HepG2 (cell line): ENCODE measurements around the gene UNC5A. TPM values are rescaled to one million over a fixed set of nuclear protein-coding genes. Genes with fewer than 3 reads are reported as not detected.

Experiments used
- ATAC-seq: fragments of 200-7000 bp; cut with Tn5 transposase; 3 replicates; pipeline ENCODE4 v1.9.1; 2020; ENCODE audit warnings: mild to moderate bottlenecking, moderate library complexity
- BruUV-seq: library from RNA; stranded (reverse); fragments of 400-500 nt; replicated peaks from 2 replicates; lab custom pipeline; 2021; lab: Mats Ljungman, UMichigan
- CTCF ChIA-PET: fragments of 300-600 bp; formaldehyde crosslinking; extraction: SDS; loops from one replicate; lab custom pipeline; 2021; ENCODE audit warnings: low total read pairs, inconsistent platforms, low intra/inter-chr PET ratio; lab: Yijun Ruan, JAX
- POLR2A ChIA-PET: fragments of 350-600 bp; sonication (Branson Sonifier 250); formaldehyde crosslinking; loops from one replicate; lab custom pipeline; 2020; ENCODE audit warnings: antibody characterized with exemption, inconsistent platforms; lab: Yijun Ruan, JAX
- DNase-seq: peaks from one replicate; pipeline ENCODE4 v3.0.0-alpha.2; 2015; ENCODE audit warnings: low spot score
- FAIRE-seq: peaks from 3 replicates; lab custom pipeline; 2011; peaks lifted over from hg19 to GRCh38; lab: Jason Lieb, UNC
- H2AFZ ChIP-seq: one replicate; pipeline ENCODE4 v1.6.1; 2011; ENCODE audit warnings: low read length, inconsistent platforms
- H3K27ac ChIP-seq: fragments of 300-600 bp; 3 replicates; pipeline ENCODE4 v1.8.0; 2011; ENCODE audit warnings: mixed run types, mild to moderate bottlenecking, mixed read lengths, low read length, inconsistent platforms; ENCODE audit not compliant: insufficient read depth; ENCODE audit errors: extremely low read length
- H3K27me3 ChIP-seq, 2 experiments: fragments of 200-600 bp in 1 of 2; 2 replicates in 1 of 2; 3 replicates in 1 of 2; pipeline versions ENCODE4 v1.6.0 to v1.8.0; 2011; ENCODE audit warnings: low read length in 2 of 2, mild to moderate bottlenecking in 2 of 2, moderate library complexity in 2 of 2, inconsistent platforms in 1 of 2; ENCODE audit not compliant: insufficient read depth in 2 of 2, control insufficient read depth in 1 of 2
- H3K36me3 ChIP-seq, 2 experiments: fragments of 200-600 bp in 1 of 2; replicated peaks in 1 of 2; 2 replicates in 1 of 2; 3 replicates in 1 of 2; pipeline versions ENCODE4 v1.5.1 to v1.8.0; 2011; ENCODE audit warnings: low read length in 2 of 2, inconsistent platforms in 1 of 2; ENCODE audit not compliant: insufficient read depth in 2 of 2, control insufficient read depth in 1 of 2
- H3K4me1 ChIP-seq: 2 replicates; pipeline ENCODE4 v1.5.1; 2012; ENCODE audit warnings: low read length, inconsistent platforms; ENCODE audit not compliant: insufficient read depth
- H3K4me2 ChIP-seq: 2 replicates; pipeline ENCODE4 v1.6.0; 2011; ENCODE audit warnings: low read depth, low read length, inconsistent platforms
- H3K4me3 ChIP-seq, 3 experiments: fragments of 200-600 bp in 1 of 3; sonication (generic), shearing (Covaris generic) in 1 of 3; replicated peaks in 1 of 3; 2 replicates each; pipeline ENCODE4 v1.5.1; 2011 to 2016; ENCODE audit warnings: low read length in 3 of 3, inconsistent platforms in 2 of 3, low read depth in 2 of 3, mild to moderate bottlenecking in 2 of 3, control low read depth in 1 of 3, mixed read lengths in 1 of 3; ENCODE audit not compliant: insufficient read depth in 1 of 3
- H3K79me2 ChIP-seq: one replicate; pipeline ENCODE4 v1.6.1; 2011; ENCODE audit warnings: low read length, inconsistent platforms; ENCODE audit not compliant: insufficient read depth
- H3K9ac ChIP-seq: 2 replicates; pipeline ENCODE4 v1.6.0; 2011; ENCODE audit warnings: mild to moderate bottlenecking, low read depth, low read length, inconsistent platforms; ENCODE audit not compliant: insufficient read depth
- H3K9me3 ChIP-seq: 2 replicates; pipeline ENCODE4 v1.5.1; 2012; ENCODE audit warnings: mild to moderate bottlenecking, low read length
- H4K20me1 ChIP-seq: 2 replicates; pipeline ENCODE4 v1.6.0; 2011; ENCODE audit warnings: inconsistent platforms, mild to moderate bottlenecking, low read length, moderate library complexity; ENCODE audit not compliant: insufficient read depth
- ASH2L ChIP-seq: fragments of 300-600, 200-600 bp; sonication (generic); IDR thresholded peaks from 2 replicates; pipeline ENCODE4 v1.7.0; 2017; ENCODE audit warnings: low read depth, mild to moderate bottlenecking, moderate library complexity, mixed read lengths, low read length; ENCODE audit not compliant: insufficient read length
- DZIP1 ChIP-seq: sonication (generic); formaldehyde crosslinking; IDR thresholded peaks from 2 replicates; pipeline ENCODE4 v1.5.0; 2020; ENCODE audit warnings: mild to moderate bottlenecking, missing genetic modification reagents
- XRCC5 ChIP-seq: fragments of 200-400 bp; formaldehyde crosslinking; optimal IDR thresholded peaks from 2 replicates; pipeline ENCODE3; 2017; ENCODE audit warnings: mild to moderate bottlenecking, low read length
- whole genome bisulfite sequencing: methylation state at CpG from one replicate; pipeline ENCODE4 v1.1.6; 2017; ENCODE audit warnings: low lambda C conversion rate; 5-methylcytosine and 5-hydroxymethylcytosine counted together
- in situ Hi-C: cut with HindIII; loops from 2 replicates; pipeline ENCODE4 v1.10.0; 2017; ENCODE audit warnings: low pct_unique_long_range_greater_than_20kb; ENCODE audit not compliant: extremely low pct_ligation_motif_present
- intact Hi-C: fragments of 100-400 bp; cut with micrococcal nuclease; formaldehyde crosslinking; loops from one replicate; pipeline ENCODE4 v1.10.0; 2022; ENCODE audit not compliant: unreplicated experiment
- polyA plus RNA-seq, 8 experiments: library from polyadenylated mRNA; depleted of rRNA in 3 of 8; stranded (reverse) in 7 of 8; unstranded in 1 of 8; fragments of >200 nt; fragmentation: Illumina TruSeq in 4 of 8; extraction: Trizol in 4 of 8; gene quantifications; 2 replicates each; pipeline versions ENCODE4 v1.2.1 to v1.2.3, GENCODE V29; 2011 to 2016; ENCODE audit warnings: low read depth in 4 of 8, missing spikeins in 1 of 8, mixed read lengths in 1 of 8; ENCODE audit not compliant: insufficient read depth in 1 of 8
- total RNA-seq, 5 experiments: library from RNA; depleted of rRNA; stranded (reverse); fragments of >200 nt; fragmentation: Illumina TruSeq; extraction: Trizol; gene quantifications; 2 replicates each; pipeline ENCODE4 v1.2.3, GENCODE V29; 2016; ENCODE audit warnings: low read depth in 1 of 5
- TF ChIP-seq, protein P1 (sequence below): sonication (generic); formaldehyde crosslinking; IDR thresholded peaks from 2 replicates; pipeline ENCODE4 v1.5.0; 2020; ENCODE audit warnings: mild to moderate bottlenecking, missing genetic modification reagents

The UNC5A gene
- total and polyA plus RNA-seq, 2 of the 13 experiments (the other 11 are each of a cell fraction or from before 2014, with no cell fraction given): not detected

GRCh38 chr5:176856746-176857145, 46.4 kb downstream of the UNC5A start:
- FAIRE-seq: no peak
- no peak overlapping the region for H3K27ac ChIP-seq
- BruUV-seq: no TSS peak

More at GRCh38 chr5:176856746-176857145, 46.4 kb downstream of the UNC5A start:
- H3K4me3 ChIP-seq: no peak overlapping the region
- WGBS: 6% methylated on average over 4 of the region's 8 CpGs
- DNase-seq (no peak), ATAC-seq (no peak)
- peaks cover 21 to 85% of the 10 kb centered on the region in 2 experiments; a peak in 4 of 5 replicates for H3K27me3 ChIP-seq
- H2AFZ ChIP-seq: no peak overlapping the region
- H3K4me1 ChIP-seq: no peaks in the 10 kb centered on the region
- H4K20me1 ChIP-seq: no peaks in the 10 kb centered on the region
- H3K9me3 ChIP-seq: no peaks in the 10 kb centered on the region
- intact Hi-C loops: no loop called here
- H3K79me2 ChIP-seq: no peaks in the 10 kb centered on the region
- no peak overlapping the region for H3K4me2 ChIP-seq
- no peak for TF ChIP-seq XRCC5
- TF ChIP-seq ASH2L: no peak
- no peak for TF ChIP-seq DZIP1
- TF ChIP-seq, protein P1, sequence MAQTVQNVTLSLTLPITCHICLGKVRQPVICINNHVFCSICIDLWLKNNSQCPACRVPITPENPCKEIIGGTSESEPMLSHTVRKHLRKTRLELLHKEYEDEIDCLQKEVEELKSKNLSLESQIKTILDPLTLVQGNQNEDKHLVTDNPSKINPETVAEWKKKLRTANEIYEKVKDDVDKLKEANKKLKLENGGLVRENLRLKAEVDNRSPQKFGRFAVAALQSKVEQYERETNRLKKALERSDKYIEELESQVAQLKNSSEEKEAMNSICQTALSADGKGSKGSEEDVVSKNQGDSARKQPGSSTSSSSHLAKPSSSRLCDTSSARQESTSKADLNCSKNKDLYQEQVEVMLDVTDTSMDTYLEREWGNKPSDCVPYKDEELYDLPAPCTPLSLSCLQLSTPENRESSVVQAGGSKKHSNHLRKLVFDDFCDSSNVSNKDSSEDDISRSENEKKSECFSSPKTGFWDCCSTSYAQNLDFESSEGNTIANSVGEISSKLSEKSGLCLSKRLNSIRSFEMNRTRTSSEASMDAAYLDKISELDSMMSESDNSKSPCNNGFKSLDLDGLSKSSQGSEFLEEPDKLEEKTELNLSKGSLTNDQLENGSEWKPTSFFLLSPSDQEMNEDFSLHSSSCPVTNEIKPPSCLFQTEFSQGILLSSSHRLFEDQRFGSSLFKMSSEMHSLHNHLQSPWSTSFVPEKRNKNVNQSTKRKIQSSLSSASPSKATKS (CRISPR knock-in tag): no peak
- no peak overlapping the region for H3K9ac ChIP-seq
- ChIA-PET POLR2A (no interaction called here), CTCF (no interaction called here)
- in situ Hi-C loops: no loop called here
- H3K36me3 ChIP-seq: no peaks in the 10 kb centered on the region
